Heart left ventricle (tissue), 16 donors: ENCODE data around the gene CES2. TPM values are rescaled to one million over a fixed set of nuclear protein-coding genes. Genes with fewer than 3 reads are reported as not detected.

ENCODE experiments used
- ATAC-seq, 4 donors: fragments of 200-7000 bp; cut with Tn5 transposase; one replicate each; pipeline ENCODE4 v1.9.1; 2020 to 2022; ENCODE audit warnings: moderate library complexity in 4 of 4, mild to moderate bottlenecking in 3 of 4, moderate number of reproducible peaks in 1 of 4
- DNase-seq, 5 donors: peaks; one replicate each; pipeline ENCODE4 v3.0.0-alpha.2; 2020
- H3K27ac ChIP-seq, 12 donors: fragments of 200-600 bp; sonication (generic) in 4 of 12; one replicate each; pipeline versions ENCODE4 v1.5.0 to v1.8.0; 2016 to 2022; ENCODE audit warnings: mild to moderate bottlenecking in 2 of 12
- H3K27me3 ChIP-seq, 9 donors: fragments of 200-600 bp; sonication (generic) in 2 of 9; one replicate each; pipeline versions ENCODE4 v1.5.1 to v1.8.0; 2016 to 2022; ENCODE audit warnings: mild to moderate bottlenecking in 3 of 9
- H3K36me3 ChIP-seq, 9 donors: fragments of 200-600 bp; sonication (generic) in 2 of 9; one replicate each; pipeline versions ENCODE4 v1.5.0 to v1.8.0; 2018 to 2022; ENCODE audit warnings: mild to moderate bottlenecking in 2 of 9
- H3K4me1 ChIP-seq, 12 donors: fragments of 200-600 bp; sonication (generic) in 4 of 12; one replicate each; pipeline versions ENCODE4 v1.5.0 to v1.8.0; 2016 to 2022; ENCODE audit warnings: mild to moderate bottlenecking in 3 of 12
- H3K4me3 ChIP-seq, 12 donors: fragments of 200-600 bp; sonication (generic) in 4 of 12; one replicate each; pipeline versions ENCODE4 v1.5.0 to v1.8.0; 2017 to 2022; ENCODE audit warnings: mild to moderate bottlenecking in 9 of 12, moderate library complexity in 4 of 12
- H3K9me3 ChIP-seq, 12 donors: fragments of 200-600 bp; sonication (generic) in 4 of 12; one replicate each; pipeline versions ENCODE4 v1.5.0 to v1.8.0; 2016 to 2022; ENCODE audit warnings: mild to moderate bottlenecking in 1 of 12
- CTCF ChIP-seq, 12 donors: fragments of 200-600 bp; sonication (generic) in 4 of 12; IDR thresholded peaks; one replicate each; pipeline versions ENCODE4 v1.5.0 to v1.8.0; 2018 to 2022; ENCODE audit warnings: antibody characterized with exemption in 12 of 12, mild to moderate bottlenecking in 5 of 12
- POLR2A ChIP-seq, 2 donors: fragments of 450-650 bp; IDR thresholded peaks; one replicate each; pipeline ENCODE4 v1.6.1; 2017; ENCODE audit warnings: antibody characterized with exemption in 2 of 2, mild to moderate bottlenecking in 2 of 2, moderate library complexity in 2 of 2
- WGBS, 4 donors: extraction: QIAGEN DNeasy Blood & Tissue Kit in 2 of 4; methylation state at CpG; one replicate each; pipeline versions ENCODE4 v1.1.5 to v1.1.7; 2013 to 2018; 5-methylcytosine and 5-hydroxymethylcytosine counted together
- intact Hi-C, 10 donors: fragments of 100-400 bp; cut with DNase I; formaldehyde crosslinking; loops; one replicate each; pipeline versions ENCODE4 v1.11.1 to v1.14.2; 2022
- polyA plus RNA-seq, 2 donors: library from polyadenylated mRNA; stranded (reverse); fragments of 200-250 nt; gene quantifications; one replicate each; pipeline ENCODE4 v1.2.3, GENCODE V29; 2013
- total RNA-seq, 9 donors: library from RNA; depleted of rRNA in 2 of 9; stranded (reverse); fragments of >200 nt in 2 of 9; fragmentation: NEBNext Ultra II Directional in 3 of 9; extraction: Animal tissue kit (Norgen Biotek cat#: 25700) in 3 of 9; gene quantifications; one replicate each; pipeline versions ENCODE4 v1.1.0 to v1.2.4, GENCODE V29; 2016 to 2023
- donor health status: ischemic (EF 13 %, LVEDD 7.1; RV severe dilation, severe dysfunction).
- donor health status: healthy with polysubstance abuse.
- donor health status: DM: no; HTN: yes; CAD: no.
- donor health status: DM: no; HTN: no; CAD: no.
- donor health status: ischemic (EF 25% LVEDD 6.9; RV normal size, moderate dysfunction).
- donor health status: ischemic (EF 25% LVEDD 5.7; RV mildly dilated, moderate dysfunction).
- donor health status: healthy.
- donor health status: DM: yes; HTN: yes; CAD: no.
- donor health status: ischemic (EF 35%, LVEDD 5.7; RV mildly dilated, moderate dysfunction).
- donor health status: nonischemic (EF 11% LVEDD 7.7; RV severe dilation, severe dysfunction).
- donor health status: DM: yes; HTN: yes; CAD: no.
- donor health status: PGD.
- donor health status: ischemic (EF 29% LVEDD 5.4; RV normal size, mild dysfunction).
- donor health status: nonischemic (EF 23%, LVEDD 6.1; RV moderate dilation, normal function).

Gene CES2
- total and polyA plus RNA-seq, 11 donors = 40.9 to 157 (median 78.8) TPM

DNA sequence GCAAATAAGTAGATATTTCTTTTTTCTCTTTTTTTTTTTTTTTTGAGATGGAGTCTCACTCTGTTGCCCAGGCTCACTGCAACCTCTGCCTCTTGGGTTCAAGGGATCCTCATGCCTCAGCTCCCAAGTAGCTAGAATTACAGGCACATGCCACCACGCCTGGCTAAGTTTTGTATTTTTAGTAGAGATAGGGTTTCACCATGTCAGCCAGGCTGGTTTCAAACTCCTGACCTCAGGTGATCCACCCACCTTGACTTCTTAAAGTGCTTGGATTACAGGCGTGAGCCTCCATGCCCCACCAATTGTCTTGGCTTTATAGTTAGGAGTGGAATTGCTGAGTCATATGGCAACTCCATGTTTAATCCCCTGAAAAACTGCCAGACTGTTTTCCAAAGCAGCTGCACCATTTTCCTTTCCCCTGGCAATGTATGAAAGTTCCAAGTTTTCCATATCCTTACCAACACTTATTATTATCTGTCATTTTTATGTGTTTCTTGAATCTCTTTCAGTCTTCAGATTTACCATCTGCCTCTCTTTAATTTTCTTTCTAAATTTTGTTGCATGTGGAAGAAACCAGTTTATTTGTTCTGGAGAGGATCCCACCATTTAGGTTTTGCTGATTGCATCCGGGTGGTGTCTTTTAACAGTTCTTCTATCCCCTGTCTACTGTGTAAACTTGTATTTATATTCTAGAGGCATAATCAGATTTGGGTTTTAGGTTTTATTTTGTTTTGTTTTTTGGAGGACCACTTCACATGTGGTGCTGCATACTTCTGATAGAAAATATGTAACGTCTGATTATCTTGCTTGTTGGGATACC, 15.9 kb downstream of the CES2 start:
- DNase-seq (no peak), ATAC-seq (no peak)
- intact Hi-C loops = loop anchor here in 1 of 10 donors (5.0 kb wide), 1 partner anchor 54 kb away; no protein-coding TSS in a partner anchor
- TF ChIP-seq CTCF (IDR thresholded peaks at IDR 0.05) = no peak
- no peak for TF ChIP-seq POLR2A (IDR thresholded peaks at IDR 0.05)
- H3K27ac ChIP-seq = no peak overlapping the region
- H3K9me3 ChIP-seq = peaks cover 0 to 6% (median 0%) of the 10 kb centered on the region in 12 donors
- 80 to 86% (median 83%) methylated on average over 4 of the region's 4 CpGs for WGBS, 4 donors
- no peak overlapping the region for H3K4me3 ChIP-seq
- no peaks in the 10 kb centered on the region for H3K36me3 ChIP-seq
- peaks cover 0 to 35% (median 0%) of the 10 kb centered on the region in 9 donors for H3K27me3 ChIP-seq
- peaks cover 0 to 22% (median 9%) of the 10 kb centered on the region in 12 donors for H3K4me1 ChIP-seq

DNA sequence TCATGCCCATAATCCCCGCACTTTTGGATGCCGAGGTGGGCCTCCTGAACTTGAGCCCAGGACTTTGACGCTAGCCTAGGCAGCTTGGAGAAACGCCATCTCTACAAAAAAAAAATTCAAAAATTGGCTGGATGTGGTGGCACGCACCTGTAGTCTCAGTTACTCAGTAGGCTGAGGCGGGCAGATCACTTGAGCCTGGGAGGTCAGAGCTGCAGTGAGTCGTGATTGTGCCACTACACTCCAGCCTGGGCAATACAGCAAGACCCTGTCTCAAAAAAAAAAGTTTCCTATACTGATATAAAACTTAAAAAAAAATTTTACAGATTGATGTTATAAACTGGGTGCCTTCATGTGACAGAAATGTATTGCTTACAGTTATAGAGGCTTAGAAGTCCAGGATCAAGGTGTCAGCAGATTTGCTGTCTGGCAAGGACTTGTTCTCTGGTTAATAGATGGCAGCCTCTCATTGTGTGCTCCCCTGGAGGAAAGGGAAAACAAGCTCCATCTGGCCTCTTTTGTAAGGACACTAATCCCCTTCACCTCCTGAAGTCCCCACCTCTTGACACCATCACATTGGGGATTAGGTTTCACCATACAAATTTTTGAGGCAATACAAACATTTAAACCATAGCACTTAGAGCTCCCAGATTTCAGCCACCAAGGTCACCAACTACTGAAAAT, 17.3 kb downstream of the CES2 start:
- DNase-seq (no peak), ATAC-seq (no peak)
- Histone ChIP-seq H3K36me3 (no peaks in the 10 kb centered on the region), H3K4me1 (peaks cover 0 to 15% (median 9%) of the 10 kb centered on the region in 12 donors), H3K4me3 (no peak overlapping the region), H3K27ac (no peak overlapping the region), H3K9me3 (peaks cover 0 to 6% (median 0%) of the 10 kb centered on the region in 12 donors), H3K27me3 (peaks cover 0 to 35% (median 0%) of the 10 kb centered on the region in 9 donors)
- intact Hi-C loops = loop anchor here in 1 of 10 donors (5.0 kb wide), 1 partner anchor 55 kb away; no protein-coding TSS in a partner anchor
- no peak for TF ChIP-seq POLR2A (IDR thresholded peaks at IDR 0.05)
- no peak for TF ChIP-seq CTCF (IDR thresholded peaks at IDR 0.05)
- WGBS, 4 donors = 81 to 86% (median 85%) methylated on average over 7 of the region's 7 CpGs

DNA sequence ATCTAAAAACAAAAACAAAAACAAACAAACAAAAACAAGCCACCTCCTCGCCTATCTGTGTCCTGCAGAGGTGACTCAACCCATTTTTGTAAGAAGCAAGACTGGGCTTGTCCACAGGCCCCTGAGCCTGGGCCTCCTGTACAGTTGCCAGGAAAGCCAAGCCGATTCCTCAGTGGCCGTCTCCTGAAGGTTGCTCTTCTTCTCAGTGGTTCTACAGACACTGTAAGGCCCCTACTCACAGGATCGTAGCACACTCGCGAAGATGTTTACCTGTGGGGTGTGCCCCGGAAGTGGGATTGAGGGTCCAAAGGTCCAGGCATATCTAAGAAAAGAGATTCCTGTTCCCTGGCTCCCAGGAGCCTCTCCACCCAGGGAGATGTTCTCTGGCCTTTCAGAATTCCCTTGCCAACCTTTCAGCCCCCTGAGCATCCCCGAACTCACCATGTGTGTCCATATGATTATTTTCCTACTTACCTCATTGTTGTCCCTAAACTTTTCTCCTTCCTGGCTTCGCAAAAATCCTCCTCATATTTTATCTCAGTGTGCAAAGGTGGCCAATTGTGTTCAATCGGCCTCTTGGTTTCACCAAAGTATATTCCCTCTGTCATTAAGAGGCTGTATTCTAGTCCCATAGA, 18.3 kb downstream of the CES2 start:
- no peak for DNase-seq

More for the DNA sequence above, 18.3 kb downstream of the CES2 start:
- peaks cover 0 to 6% (median 0%) of the 10 kb centered on the region in 12 donors for H3K9me3 ChIP-seq
- H3K27me3 ChIP-seq = peaks cover 0 to 31% (median 0%) of the 10 kb centered on the region in 9 donors
- H3K36me3 ChIP-seq = no peaks in the 10 kb centered on the region
- intact Hi-C loops = loop anchor here in 2 of 10 donors (2.0 to 5.0 kb wide), 3 partner anchors 56 to 231 kb away; no protein-coding TSS in a partner anchor
- ATAC-seq = no peak
- no peak overlapping the region for H3K27ac ChIP-seq
- TF ChIP-seq POLR2A (IDR thresholded peaks at IDR 0.05) (no peak), CTCF (IDR thresholded peaks at IDR 0.05) (no peak)
- H3K4me1 ChIP-seq = peaks cover 0 to 7% (median 6%) of the 10 kb centered on the region in 12 donors
- no peak overlapping the region for H3K4me3 ChIP-seq
- WGBS, 4 donors = 77 to 91% (median 79%) methylated on average over 8 to 10 of the region's 10 CpGs
